HG03558 (cell line): ENCODE results near the gene ELF2.
"Not testable (repeated sequence)": the region's sequence is repeated elsewhere in the genome, so short reads cannot be mapped to it uniquely, and the experiment has no call there.

Experiments used
- ATAC-seq: cut with Tn5 transposase; IDR thresholded peaks from one replicate; pipeline ENCODE4 v1.9.1; 2021; ENCODE audit warnings: moderate number of reproducible peaks; ENCODE audit not compliant: unreplicated experiment; ENCODE audit errors: extremely low read depth

The ELF2 gene

DNA sequence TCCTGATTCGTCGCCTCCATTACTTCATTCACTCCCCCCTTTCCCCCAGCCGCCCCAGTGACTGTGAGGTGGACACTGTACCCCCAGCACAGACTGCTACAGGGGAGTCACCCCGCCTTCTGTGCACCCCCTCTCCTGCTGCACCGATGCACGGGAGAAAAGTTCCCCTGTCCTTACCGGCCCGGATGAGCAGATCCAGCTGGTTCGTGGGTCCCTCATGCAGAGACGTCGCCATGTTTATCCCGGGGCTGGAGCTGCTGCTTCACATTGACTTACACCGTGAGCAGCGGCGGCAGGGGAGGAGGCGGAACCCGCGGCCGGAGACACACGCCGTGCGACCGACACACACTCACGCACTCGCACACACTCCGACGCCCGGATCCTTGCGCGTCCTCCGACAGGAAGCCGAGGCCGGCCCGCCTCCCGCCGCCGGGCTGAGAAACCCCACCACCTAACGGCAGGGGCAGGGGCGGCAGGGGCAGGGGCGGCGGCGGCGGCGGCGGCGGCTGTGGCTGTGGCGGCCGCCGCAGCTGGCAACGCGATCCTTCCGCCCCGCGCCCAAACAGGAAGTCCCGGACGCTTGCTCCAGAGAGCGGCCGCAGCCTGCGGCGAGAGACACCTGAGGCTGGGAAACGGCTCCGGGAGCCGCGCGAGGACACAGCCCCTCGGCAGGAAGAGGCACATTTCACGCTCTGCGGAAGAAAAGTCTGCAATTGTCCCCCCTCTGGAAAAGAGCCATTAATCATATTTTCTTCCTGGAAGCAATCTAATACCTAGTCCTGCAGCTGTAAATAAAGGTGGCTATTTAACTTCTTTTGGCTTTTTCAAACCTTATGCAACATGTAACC is 92.8 kb downstream of the ELF2 start:
- peak; percentile 31 for ATAC-seq

GRCh38 chr4:139083607-139083955 is 93.4 kb downstream of the ELF2 start:
- ATAC-seq: peak; percentile 16

DNA sequence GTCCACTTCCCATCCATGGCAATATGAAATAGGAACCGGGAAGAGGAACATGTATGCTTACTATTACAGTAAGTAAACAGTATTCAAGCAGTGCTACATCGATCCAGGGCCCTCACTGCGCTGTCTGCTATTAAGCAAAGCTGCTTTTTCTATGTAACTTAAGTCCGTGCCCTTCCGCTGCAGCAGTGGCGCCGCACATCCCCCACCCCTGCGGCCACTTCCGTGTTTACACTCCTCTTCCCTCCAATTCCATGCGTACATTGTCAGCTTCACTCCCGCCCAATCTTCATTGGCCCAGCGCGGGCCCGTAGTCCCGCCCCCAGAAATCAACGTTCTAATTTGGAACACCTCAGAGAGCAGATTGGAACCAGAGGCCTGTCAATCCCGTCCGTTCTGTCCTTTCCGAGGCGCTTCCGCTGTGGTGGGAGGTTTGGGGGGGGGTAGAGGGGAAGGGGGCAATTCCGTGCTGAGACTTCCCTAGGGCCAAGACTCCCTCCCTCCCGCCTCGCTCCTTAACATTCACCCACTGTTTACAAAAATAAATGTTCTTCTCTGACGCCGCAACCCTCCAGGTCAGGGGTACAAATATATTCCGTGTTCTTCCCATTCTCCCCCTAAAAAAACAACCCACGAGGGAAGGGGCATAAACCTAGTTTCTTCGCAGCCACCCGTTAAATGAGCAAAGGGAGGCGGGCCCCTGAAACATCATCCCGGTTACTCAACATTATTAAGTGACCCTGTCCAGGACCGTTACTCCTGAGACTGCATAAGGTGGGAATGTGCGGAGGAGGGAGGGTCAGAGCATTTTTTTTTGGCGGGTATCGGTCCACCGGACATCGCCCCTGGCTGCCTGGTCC is 94.0 kb downstream of the ELF2 start:
- ATAC-seq: peak; percentile 80

DNA sequence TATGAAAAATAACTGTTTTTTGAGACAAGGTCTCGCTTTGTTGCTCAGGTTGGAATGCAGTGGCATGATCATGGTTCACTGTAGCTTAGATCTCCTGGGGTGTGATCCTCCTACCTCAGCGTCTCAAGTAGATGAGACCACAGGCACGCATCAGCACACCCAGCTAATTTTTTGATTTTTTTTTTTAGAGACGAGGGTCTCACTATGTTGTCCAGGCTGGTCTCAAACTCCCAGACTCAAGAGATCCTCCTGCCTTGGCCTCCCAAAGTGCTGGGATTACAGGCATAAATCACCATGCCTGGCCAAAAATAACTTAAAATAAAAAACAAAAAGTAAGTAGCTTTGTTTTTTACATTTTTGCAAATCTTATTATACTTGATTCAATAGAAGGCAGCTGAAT is 98.1 kb downstream of the ELF2 start:
- ATAC-seq: no peak

DNA sequence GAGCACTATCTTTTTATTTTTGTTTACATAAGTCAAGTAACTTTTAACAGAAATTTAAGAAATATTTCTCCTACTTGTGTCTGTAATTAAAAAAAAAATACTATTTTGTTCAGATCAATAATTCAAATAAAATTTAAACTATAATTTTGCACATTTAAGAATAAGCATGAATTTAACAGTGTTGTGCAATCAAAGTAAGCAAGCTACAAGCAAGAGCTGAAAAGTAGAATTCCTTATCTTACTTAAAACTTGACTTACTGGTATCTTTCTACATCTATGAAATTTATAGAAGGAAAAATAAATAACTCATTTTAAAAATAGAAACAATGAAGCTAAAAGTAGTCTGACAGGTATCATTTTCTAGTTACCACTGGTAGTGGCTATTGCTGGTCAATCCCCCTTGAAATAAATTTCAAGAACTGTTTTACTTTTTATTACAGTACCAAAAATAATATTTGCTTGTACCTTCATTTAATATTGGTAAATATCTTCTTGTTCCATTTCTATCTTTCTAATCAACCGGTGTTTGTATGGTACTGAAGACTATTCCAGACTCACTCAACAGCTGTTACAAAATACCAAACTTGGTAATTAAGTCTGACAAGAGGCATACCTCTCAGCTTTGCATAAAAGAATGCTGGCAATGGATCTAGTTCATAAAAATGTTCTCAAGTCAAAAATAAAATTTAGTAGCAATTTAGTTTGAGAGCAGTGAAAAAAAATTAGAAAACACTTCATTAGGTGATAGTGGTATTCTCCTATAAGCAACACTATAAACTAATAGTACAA is 99.3 kb downstream of the ELF2 start:
- ATAC-seq: no peak

DNA sequence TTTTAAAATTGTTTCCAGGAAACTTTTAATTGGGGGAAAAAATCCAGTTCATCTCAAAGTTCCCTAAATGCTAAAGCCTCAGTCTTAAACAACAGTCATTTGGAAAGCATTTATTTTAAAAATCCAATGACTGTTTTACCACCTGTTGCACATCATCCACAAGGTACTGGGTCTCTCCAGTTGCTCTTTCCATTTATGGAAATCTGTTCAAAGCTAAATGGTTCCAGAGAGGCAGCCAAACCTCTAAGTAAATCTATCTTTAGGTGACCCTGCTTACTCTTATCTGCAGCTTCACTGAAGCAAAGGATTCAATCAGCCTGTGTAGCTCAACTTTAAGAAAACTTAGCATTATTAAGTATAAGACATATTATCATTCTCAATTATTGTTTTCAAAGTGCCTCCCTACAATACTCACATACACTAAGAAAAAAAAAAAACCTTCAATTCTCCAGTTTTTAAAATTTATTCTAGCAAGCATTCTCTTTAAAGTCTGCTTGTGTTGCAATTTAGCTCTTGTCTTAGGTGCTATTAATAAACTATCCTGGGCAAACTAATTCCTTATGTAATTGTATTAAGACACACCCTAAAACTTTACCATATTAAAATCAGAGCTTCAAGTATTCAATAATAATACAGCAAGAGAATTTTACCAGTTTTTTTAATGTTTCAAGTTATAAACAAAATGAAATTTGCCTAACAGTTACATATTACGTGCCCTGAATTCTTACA is 100.8 kb downstream of the ELF2 start:
- no peak for ATAC-seq

DNA sequence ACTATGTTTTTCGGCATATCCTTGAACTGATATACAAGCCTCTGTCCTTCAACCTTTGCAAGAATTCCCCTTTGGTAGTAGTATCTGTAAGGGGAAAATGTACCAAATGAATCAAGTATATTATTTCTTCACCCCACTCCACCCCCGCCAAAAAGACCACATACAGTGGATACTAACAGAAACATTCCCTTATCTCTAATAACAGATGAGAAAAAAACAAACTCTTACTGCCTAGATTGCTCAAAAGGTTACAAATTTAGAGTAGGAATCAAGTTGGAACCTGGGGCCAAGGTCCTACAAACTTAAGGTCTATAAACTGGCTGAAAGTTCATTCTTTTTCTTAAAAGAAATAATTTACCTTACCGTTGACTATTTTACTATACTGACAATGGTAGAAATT is 116.4 kb downstream of the ELF2 start:
- no peak for ATAC-seq

DNA sequence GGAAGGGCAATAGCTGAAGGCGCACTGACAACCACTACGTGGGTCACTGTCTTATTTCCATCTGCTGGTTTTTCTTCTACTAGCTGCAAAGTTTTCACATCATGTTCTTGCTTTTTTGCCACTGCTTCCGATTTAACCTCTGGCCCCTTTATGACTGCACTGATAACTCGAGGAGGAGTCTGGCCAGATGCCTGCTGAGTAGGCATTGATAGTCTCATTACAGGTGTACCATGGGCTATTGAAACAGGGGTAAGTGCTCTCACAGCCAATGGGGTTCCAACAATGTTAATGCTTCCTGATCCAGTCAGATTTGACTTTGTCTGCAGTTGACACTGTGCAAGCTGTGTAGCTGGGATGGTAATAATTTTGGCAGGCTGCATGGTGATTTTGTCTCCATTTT is 118.0 kb downstream of the ELF2 start:
- ATAC-seq: not testable (repeated sequence)

DNA sequence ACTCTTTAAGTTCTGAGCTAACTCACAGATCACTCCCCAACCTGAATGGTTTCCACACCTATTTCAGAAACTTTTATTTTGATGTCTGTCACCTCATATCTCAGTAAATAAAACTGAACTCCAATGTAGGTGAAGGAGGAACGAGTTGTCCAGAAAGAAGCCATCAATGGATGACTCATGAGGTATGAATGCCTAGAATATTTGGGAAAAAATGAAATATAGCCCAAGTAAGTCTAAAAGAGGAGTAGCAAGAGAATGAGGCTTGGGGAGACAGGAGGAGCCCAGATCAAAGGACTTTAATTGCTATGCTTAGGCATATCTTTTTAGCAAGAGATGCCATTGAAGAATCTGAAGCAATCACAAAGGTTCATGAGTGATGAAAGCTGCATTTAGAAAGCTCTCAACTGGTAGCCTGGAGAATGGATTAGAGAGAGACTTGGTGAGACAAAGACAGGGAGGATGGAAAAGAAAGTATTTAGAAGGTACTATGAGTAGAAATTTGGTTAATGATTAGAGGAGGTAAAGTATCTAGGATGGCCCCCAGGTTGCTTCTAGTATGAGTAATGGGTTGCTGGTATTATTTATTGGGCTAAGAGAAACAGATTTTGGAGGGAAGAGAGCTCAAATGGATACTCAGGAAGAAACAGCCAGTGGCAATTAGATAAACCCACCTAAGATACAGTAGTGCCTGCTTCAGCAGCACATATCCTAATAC is 122.1 kb downstream of the ELF2 start:
- ATAC-seq: no peak

DNA sequence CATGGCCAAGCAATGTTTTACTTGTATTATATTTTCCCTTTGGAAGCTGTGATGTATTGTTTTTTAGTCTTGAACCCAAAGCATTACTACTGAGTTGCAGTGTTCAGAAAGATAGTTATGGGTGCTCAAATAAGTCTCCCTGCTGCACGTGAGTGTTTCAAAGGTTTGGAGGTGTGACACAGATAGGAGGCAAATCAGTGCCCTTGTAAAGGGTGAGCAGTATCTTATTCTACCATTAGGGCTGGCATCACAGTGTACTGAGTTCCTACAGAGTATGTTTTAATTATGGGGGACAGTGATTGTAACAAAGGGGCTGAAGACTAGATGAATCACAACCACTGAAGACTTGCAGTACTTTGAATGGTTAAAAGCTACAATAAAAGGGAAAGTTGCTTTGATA is 123.1 kb downstream of the ELF2 start:
- no peak for ATAC-seq

GRCh38 chr4:139050446-139050845 is 126.6 kb downstream of the ELF2 start:
- no peak for ATAC-seq

- no peak for ATAC-seq
Measured at GRCh38 chr4:139048026-139048425, 129.0 kb downstream of the ELF2 start.

DNA sequence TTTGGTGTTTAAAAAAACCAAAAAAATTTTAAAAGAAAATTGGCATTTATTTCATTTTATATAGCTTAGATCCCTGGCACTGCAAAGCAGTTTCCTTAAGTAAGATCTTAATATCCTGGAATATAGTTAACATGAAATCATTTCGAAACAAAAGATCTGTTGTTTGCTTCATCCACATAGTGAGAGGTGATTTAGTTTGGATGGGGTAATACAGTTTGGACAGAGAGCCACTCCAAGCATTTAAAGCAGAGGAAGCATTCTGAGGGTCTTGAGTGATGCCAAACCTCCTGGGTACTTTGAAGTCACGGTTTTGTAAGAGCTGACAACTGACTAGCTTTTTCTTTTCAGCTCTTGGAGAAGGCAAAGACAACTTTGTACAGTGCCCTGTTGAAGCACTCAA is 132.7 kb downstream of the ELF2 start:
- ATAC-seq: no peak

- ATAC-seq: no peak
Measured at GRCh38 chr4:139042981-139043460, 134.0 kb downstream of the ELF2 start.

DNA sequence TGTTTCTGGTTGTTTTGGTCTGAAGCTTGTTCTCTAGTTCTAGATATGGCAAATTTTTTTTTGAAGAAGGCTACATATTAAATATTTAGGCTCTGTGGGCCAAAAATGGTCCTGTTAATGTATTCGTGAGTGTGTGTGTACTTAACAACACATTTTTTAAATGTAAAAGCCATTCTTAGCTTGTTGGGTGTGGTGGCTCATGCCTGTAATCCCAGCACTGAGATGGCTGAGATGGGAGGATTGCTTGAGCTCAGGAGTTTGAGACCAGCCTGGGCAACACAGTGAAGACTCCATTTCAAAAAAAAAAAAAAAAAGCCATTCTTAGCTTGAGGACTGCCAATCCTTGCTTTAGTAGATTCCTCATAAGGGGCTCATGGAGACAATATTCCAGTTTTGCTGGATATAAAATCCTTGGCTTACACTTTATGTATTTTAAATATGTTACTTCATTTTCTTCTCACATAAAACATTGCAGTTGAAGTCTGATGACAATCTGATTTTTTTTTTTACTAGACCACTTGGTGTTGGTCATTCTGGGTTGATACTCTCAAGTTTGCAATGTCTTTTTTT is 138.1 kb downstream of the ELF2 start:
- ATAC-seq: no peak

GRCh38 chr4:139036885-139037284 is 140.1 kb downstream of the ELF2 start:
- no peak for ATAC-seq

- no peak for ATAC-seq
Measured at GRCh38 chr4:139035650-139036049, 141.4 kb downstream of the ELF2 start.

GRCh38 chr4:139030614-139031235 is 146.3 kb downstream of the ELF2 start:
- peak; percentile 73 for ATAC-seq
